Keratinocyte (primary cell): Measurements from ENCODE around the gene TAF11. TPM values are rescaled to one million over a fixed set of nuclear protein-coding genes. Genes with fewer than 3 reads are reported as not detected.

Experiments
- DNase-seq: peaks from one replicate; pipeline ENCODE4 v3.0.0-alpha.2; 2011; ENCODE audit warnings: low read depth, missing footprints, low spot score
- FAIRE-seq: peaks from 2 replicates; lab custom pipeline; 2011; peaks lifted over from hg19 to GRCh38; lab: Jason Lieb, UNC
- H2AFZ ChIP-seq: 2 replicates; pipeline ENCODE4 v1.6.0; 2012; ENCODE audit warnings: low read length, control low read depth, inconsistent platforms; ENCODE audit not compliant: control insufficient read depth
- H3K27ac ChIP-seq: 2 replicates; pipeline ENCODE4 v1.5.1; 2011; ENCODE audit warnings: low read length; ENCODE audit not compliant: control insufficient read depth, insufficient read depth
- H3K27me3 ChIP-seq: 3 replicates; pipeline ENCODE4 v1.6.0; 2011; ENCODE audit warnings: low read length; ENCODE audit not compliant: control insufficient read depth, insufficient read depth; ENCODE audit errors: extremely low read depth
- H3K36me3 ChIP-seq, 2 experiments: 2 replicates in 1 of 2; 3 replicates in 1 of 2; pipeline ENCODE4 v1.5.1; 2011; ENCODE audit warnings: low read length in 2 of 2, mild to moderate bottlenecking in 1 of 2; ENCODE audit not compliant: control insufficient read depth in 2 of 2, insufficient read depth in 2 of 2; ENCODE audit errors: extremely low read depth in 1 of 2
- H3K4me1 ChIP-seq: 3 replicates; pipeline ENCODE4 v1.5.1; 2011; ENCODE audit warnings: low read length; ENCODE audit not compliant: control insufficient read depth, insufficient read depth; ENCODE audit errors: extremely low read depth
- H3K4me2 ChIP-seq: 3 replicates; pipeline ENCODE4 v1.6.0; 2011; ENCODE audit warnings: low read depth, low read length; ENCODE audit not compliant: control insufficient read depth, insufficient read depth; ENCODE audit errors: extremely low read depth
- H3K4me3 ChIP-seq, 3 experiments: fragments of 200-600 bp in 1 of 3; sonication (generic) in 1 of 3; 2 replicates in 2 of 3; 3 replicates in 1 of 3; pipeline ENCODE4 v1.5.1; 2011 to 2016; ENCODE audit warnings: low read length in 3 of 3, mild to moderate bottlenecking in 3 of 3, control low read depth in 2 of 3, inconsistent platforms in 1 of 3, low read depth in 1 of 3, mixed read lengths in 1 of 3, mixed run types in 1 of 3, moderate library complexity in 1 of 3; ENCODE audit not compliant: control insufficient read depth in 2 of 3, insufficient read depth in 2 of 3; ENCODE audit errors: extremely low read depth in 1 of 3
- H3K79me2 ChIP-seq: 2 replicates; pipeline ENCODE4 v1.6.0; 2012; ENCODE audit warnings: low read length; ENCODE audit not compliant: control insufficient read depth, insufficient read depth
- H3K9ac ChIP-seq: 3 replicates; pipeline ENCODE4 v1.6.0; 2011; ENCODE audit warnings: low read length; ENCODE audit not compliant: control insufficient read depth, insufficient read depth; ENCODE audit errors: extremely low read depth
- H3K9me1 ChIP-seq: 3 replicates; pipeline ENCODE4 v1.6.0; 2011; ENCODE audit warnings: low read length; ENCODE audit not compliant: control insufficient read depth, insufficient read depth; ENCODE audit errors: extremely low read depth
- H3K9me3 ChIP-seq: 2 replicates; pipeline ENCODE4 v1.5.1; 2012; ENCODE audit warnings: low read depth, low read length; ENCODE audit not compliant: control insufficient read depth
- H4K20me1 ChIP-seq: 3 replicates; pipeline ENCODE4 v1.6.0; 2011; ENCODE audit warnings: low read length; ENCODE audit not compliant: control insufficient read depth, insufficient read depth; ENCODE audit errors: extremely low read depth
- CTCF ChIP-seq, 3 experiments: IDR thresholded peaks in 1 of 3; conservative IDR thresholded peaks in 1 of 3; optimal IDR thresholded peaks in 1 of 3; 2 replicates in 2 of 3; 3 replicates in 1 of 3; pipeline versions ENCODE3 to v1.5.1; 2011; ENCODE audit warnings: low read length in 3 of 3, mild to moderate bottlenecking in 3 of 3, moderate library complexity in 2 of 3, control low read depth in 1 of 3, inconsistent platforms in 1 of 3; ENCODE audit not compliant: insufficient read depth in 2 of 3; ENCODE audit errors: extremely low read depth in 1 of 3
- EZH2 ChIP-seq: IDR thresholded peaks from one replicate; pipeline ENCODE4 v1.6.1; 2012; ENCODE audit warnings: inconsistent platforms, mild to moderate bottlenecking, low read length, moderate library complexity
- dilution Hi-C: fragments of 300-500 bp; cut with MboI; formaldehyde crosslinking; loops from one replicate; pipeline ENCODE4 v1.7.0; 2020; ENCODE audit warnings: low sequenced_read_pairs; ENCODE audit not compliant: extremely low pct_ligation_motif_present
- polyA plus RNA-seq, 5 experiments: library from polyadenylated mRNA; depleted of rRNA in 3 of 5; stranded (reverse) in 3 of 5; stranded (forward) in 1 of 5; unstranded in 1 of 5; fragments of >200 nt; gene quantifications; 1 replicate in 1 of 5; 2 replicates in 3 of 5; 3 replicates in 1 of 5; pipeline versions ENCODE4 v1.2.1 to v1.2.3, GENCODE V29; 2011 to 2012; ENCODE audit warnings: missing spikeins in 2 of 5, low read depth in 1 of 5, low replicate concordance in 1 of 5

The TAF11 gene
- polyA plus RNA-seq, 1 donor (not counting 4 experiments of a cell fraction or from before 2014, with no cell fraction given), result 31.5 TPM

GRCh38 chr6:34930221-34930620 is 42.4 kb upstream of the TAF11 start:
- dilution Hi-C loops, result no loop called here
- H2AFZ ChIP-seq, result no peak overlapping the region
- no peak for DNase-seq
- H3K27me3 ChIP-seq, result no peaks in the 10 kb centered on the region
- peaks cover 3% of the 10 kb centered on the region for H3K79me2 ChIP-seq
- H3K9me3 ChIP-seq, result no peaks in the 10 kb centered on the region
- no peak overlapping the region for H3K4me2 ChIP-seq
- H3K4me3 ChIP-seq, result no peak overlapping the region
- FAIRE-seq, result no peak
- no peak overlapping the region for H3K27ac ChIP-seq
- H3K9ac ChIP-seq, result no peak overlapping the region
- peaks cover 3% of the 10 kb centered on the region for H3K9me1 ChIP-seq
- no peaks in the 10 kb centered on the region for H3K36me3 ChIP-seq
- H4K20me1 ChIP-seq, result peaks cover 4% of the 10 kb centered on the region
- TF ChIP-seq CTCF (optimal IDR thresholded peaks at IDR 0.05 in 1 of 3, IDR thresholded peaks at IDR 0.05 in 1 of 3, conservative IDR thresholded peaks at IDR 0.05 in 1 of 3; ENCODE audit: extremely low read depth in 1 of 3, insufficient read depth in 2 of 3, low read length in 3 of 3), result no peak
- no peak for TF ChIP-seq EZH2
- peaks cover 12% of the 10 kb centered on the region for H3K4me1 ChIP-seq

- dilution Hi-C loops, result no loop called here
- no peaks in the 10 kb centered on the region for H3K27me3 ChIP-seq
- peaks cover 12% of the 10 kb centered on the region for H3K4me1 ChIP-seq
- H3K36me3 ChIP-seq, result no peaks in the 10 kb centered on the region
- no peak overlapping the region for H3K9ac ChIP-seq
- H3K27ac ChIP-seq, result no peak overlapping the region
- H3K4me2 ChIP-seq, result no peak overlapping the region
- no peak for DNase-seq
- no peaks in the 10 kb centered on the region for H3K9me3 ChIP-seq
- H4K20me1 ChIP-seq, result peaks cover 4% of the 10 kb centered on the region
- no peak overlapping the region for H3K4me3 ChIP-seq
- FAIRE-seq, result no peak
- no peak overlapping the region for H2AFZ ChIP-seq
- H3K9me1 ChIP-seq, result peaks cover 3% of the 10 kb centered on the region
- H3K79me2 ChIP-seq, result peaks cover 3% of the 10 kb centered on the region
- TF ChIP-seq CTCF (optimal IDR thresholded peaks at IDR 0.05 in 1 of 3, IDR thresholded peaks at IDR 0.05 in 1 of 3, conservative IDR thresholded peaks at IDR 0.05 in 1 of 3; ENCODE audit: extremely low read depth in 1 of 3, insufficient read depth in 2 of 3, low read length in 3 of 3) (no peak), EZH2 (no peak)
Measured at GRCh38 chr6:34929241-34929978, 41.6 kb upstream of the TAF11 start.
